ENCODE results near the gene OR1L6.

DNA sequence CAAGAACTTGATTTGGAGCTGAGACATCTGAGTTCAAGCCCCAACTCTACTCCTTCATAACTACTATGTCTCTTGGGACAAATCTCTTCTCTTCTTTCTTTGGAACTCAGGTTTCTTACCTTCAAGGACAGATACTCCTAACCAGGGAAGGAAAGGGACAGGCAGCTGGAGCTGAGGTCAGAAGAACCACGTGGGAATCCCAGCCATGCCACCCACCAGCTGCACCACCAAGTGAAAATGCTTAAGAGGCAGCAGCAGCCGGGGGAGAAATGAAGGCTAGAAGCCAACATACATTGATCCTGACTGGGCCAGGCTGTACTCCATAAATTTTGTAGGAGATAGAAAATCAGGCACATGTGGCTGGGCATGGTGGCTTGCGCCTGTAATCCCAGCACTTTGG lies 37.1 kb downstream of the OR1L6 start:
- TF ChIP-seq, protein P1, sequence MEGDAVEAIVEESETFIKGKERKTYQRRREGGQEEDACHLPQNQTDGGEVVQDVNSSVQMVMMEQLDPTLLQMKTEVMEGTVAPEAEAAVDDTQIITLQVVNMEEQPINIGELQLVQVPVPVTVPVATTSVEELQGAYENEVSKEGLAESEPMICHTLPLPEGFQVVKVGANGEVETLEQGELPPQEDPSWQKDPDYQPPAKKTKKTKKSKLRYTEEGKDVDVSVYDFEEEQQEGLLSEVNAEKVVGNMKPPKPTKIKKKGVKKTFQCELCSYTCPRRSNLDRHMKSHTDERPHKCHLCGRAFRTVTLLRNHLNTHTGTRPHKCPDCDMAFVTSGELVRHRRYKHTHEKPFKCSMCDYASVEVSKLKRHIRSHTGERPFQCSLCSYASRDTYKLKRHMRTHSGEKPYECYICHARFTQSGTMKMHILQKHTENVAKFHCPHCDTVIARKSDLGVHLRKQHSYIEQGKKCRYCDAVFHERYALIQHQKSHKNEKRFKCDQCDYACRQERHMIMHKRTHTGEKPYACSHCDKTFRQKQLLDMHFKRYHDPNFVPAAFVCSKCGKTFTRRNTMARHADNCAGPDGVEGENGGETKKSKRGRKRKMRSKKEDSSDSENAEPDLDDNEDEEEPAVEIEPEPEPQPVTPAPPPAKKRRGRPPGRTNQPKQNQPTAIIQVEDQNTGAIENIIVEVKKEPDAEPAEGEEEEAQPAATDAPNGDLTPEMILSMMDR (IDR thresholded peaks at IDR 0.05) = no peak
- TF ChIP-seq POLR2A (IDR thresholded peaks at IDR 0.05) = no peak
